Measurements from ENCODE around the gene EXOG. TPM values are rescaled to one million over a fixed set of nuclear protein-coding genes. Genes with fewer than 3 reads are reported as not detected.

Gene EXOG
- total and polyA plus RNA-seq, 2 of the 13 experiments (the other 11 are each of a cell fraction or from before 2014, with no cell fraction given): 5.5 to 9.5 TPM

DNA sequence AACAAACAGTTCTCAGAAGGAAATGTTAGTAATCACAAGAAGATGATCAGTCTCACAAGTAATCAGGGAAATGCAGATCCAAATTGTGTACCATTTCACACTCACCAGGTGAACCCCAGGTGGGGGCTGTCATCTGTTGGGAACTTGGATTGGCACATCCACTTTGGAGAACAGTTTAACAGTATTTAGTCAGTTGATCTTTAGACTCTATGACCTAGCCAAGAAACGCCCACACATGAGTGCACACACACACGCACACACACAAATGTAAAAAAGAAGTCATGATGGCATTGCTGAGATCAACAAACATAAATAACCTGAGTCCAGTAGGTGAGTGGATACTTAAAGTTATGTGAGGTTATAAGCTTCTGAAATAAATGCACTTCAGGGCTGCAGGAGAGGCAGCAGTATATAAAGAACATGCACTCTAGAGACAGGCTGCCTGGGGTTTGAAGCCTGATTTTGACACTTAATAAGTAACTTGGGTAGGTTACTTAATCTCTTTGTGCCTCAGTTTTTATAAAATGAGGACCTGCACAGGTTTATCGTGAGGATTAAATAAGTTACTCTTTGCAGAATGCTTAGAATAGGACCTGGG lies 24.8 kb upstream of the EXOG start (continued):
- TF ChIP-seq FOXP1 (IDR thresholded peaks at IDR 0.05) (no peak), FOXP1 (CRISPR knock-in tag; IDR thresholded peaks at IDR 0.05) (peak; percentile 46; the same call in 1 of the 2 replicates), SMYD3 (CRISPR knock-in tag; IDR thresholded peaks at IDR 0.05) (no peak), CREB1 (IDR thresholded peaks at IDR 0.05) (peak; percentile 30; the same call in 1 of the 2 replicates), CREB1 (CRISPR knock-in tag; IDR thresholded peaks at IDR 0.05) (peak; percentile 54), CREM (IDR thresholded peaks at IDR 0.05) (0 out of 2 replicates have a peak, but pooled peaks have one; percentile 18), CREM (CRISPR knock-in tag; IDR thresholded peaks at IDR 0.05) (no peak), BCL6 (CRISPR knock-in tag; IDR thresholded peaks at IDR 0.05) (0 out of 2 replicates have a peak, but pooled peaks have one; percentile 9), U2AF2 (IDR thresholded peaks at IDR 0.05; ENCODE audit: low read depth, low read length) (no peak)

DNA sequence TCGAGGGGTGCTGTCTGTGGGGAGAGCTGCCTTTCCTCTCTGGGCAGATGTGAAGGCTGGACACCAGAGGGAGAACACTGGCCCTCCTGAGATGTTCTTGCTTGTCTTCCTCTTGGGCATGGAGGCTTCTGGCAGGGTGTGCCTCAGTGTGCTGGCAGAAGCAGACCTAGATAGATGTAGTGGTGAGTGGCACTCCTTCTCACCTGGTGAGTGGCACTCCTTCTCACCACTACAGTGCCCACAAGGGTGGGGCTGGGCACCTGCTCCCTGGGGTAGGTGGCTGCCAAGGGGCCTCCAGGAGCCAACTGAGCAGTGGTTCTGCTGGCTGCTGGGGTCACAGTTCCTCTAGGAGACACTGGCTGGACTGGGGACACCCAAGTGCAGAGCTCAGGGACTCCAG lies 23.8 kb upstream of the EXOG start:
- no TSS peak for BruUV-seq (replicated peaks)
- no peak overlapping the region for H3K4me3 ChIP-seq (replicated peaks in 1 of 3; ENCODE audit: insufficient read depth in 1 of 3, low read depth in 2 of 3, low read length in 3 of 3)
- ATAC-seq (no peak; the same call in 2 of the 3 replicates), DNase-seq (ENCODE audit: low spot score) (no peak), FAIRE-seq (no peak)
- no peaks in the 10 kb centered on the region for H3K27me3 ChIP-seq (ENCODE audit: control insufficient read depth in 1 of 2, insufficient read depth in 2 of 2, low read length in 2 of 2)
- peaks cover 42% of the 10 kb centered on the region for H3K4me1 ChIP-seq (ENCODE audit: insufficient read depth, low read length)
- H3K4me2 ChIP-seq (ENCODE audit: low read depth, low read length): no peak overlapping the region
- H3K9me3 ChIP-seq (ENCODE audit: low read length): peaks cover 17% of the 10 kb centered on the region
- intact Hi-C loops (cut with micrococcal nuclease; ENCODE audit: unreplicated experiment) (no loop called here), in situ Hi-C loops (cut with HindIII; ENCODE audit: extremely low pct_ligation_motif_present, low pct_unique_long_range_greater_than_20kb) (loop anchor here (25.0 kb wide), 1 partner anchor 335 kb away; the partner anchor contains the start of genes ACAA1 and MYD88)
- peaks cover 58% of the 10 kb centered on the region for H3K79me2 ChIP-seq (ENCODE audit: insufficient read depth, low read length)
- ChIA-PET CTCF (ENCODE audit: low intra/inter-chr PET ratio, low total read pairs) (no interaction called here), POLR2A (no interaction called here)
- peaks cover 0 to under 1% of the 10 kb centered on the region in 2 experiments; a peak in 2 of 5 replicates for H3K36me3 ChIP-seq (replicated peaks in 1 of 2; ENCODE audit: control insufficient read depth in 1 of 2, insufficient read depth in 2 of 2, low read length in 2 of 2)
- no peak overlapping the region for H2AFZ ChIP-seq (ENCODE audit: low read length)
- no peak for TF ChIP-seq FOXA3 (CRISPR knock-in tag; IDR thresholded peaks at IDR 0.05)
- no peak for TF ChIP-seq GTF3A (CRISPR knock-in tag; conservative IDR thresholded peaks at IDR 0.05)
- TF ChIP-seq ZC3H4 (CRISPR knock-in tag; IDR thresholded peaks at IDR 0.05; ENCODE audit: borderline replicate concordance): no peak
- no peak for TF ChIP-seq ZNF577 (CRISPR knock-in tag; IDR thresholded peaks at IDR 0.05; ENCODE audit: borderline replicate concordance, low read depth)
- H3K9ac ChIP-seq (ENCODE audit: insufficient read depth, low read depth, low read length): no peak overlapping the region
- peaks cover 44% of the 10 kb centered on the region for H4K20me1 ChIP-seq (ENCODE audit: insufficient read depth, low read length)
- WGBS (ENCODE audit: low lambda C conversion rate): 100% methylated on average over 1 of the region's 1 CpG
- no peak overlapping the region for H3K27ac ChIP-seq (ENCODE audit: extremely low read length, insufficient read depth, low read length)
